ENCODE data around the gene IL4R. TPM values are rescaled to one million over a fixed set of nuclear protein-coding genes. Genes with fewer than 3 reads are reported as not detected.

IL4R gene
- total RNA-seq, 1 experiment from 2014 or later, result 32.6 TPM

GRCh38 chr16:27285676-27286196 lies 28.0 kb upstream of the IL4R start:
- no peak overlapping the region for H3K27ac Mint-ChIP-seq (ENCODE audit: unreplicated experiment)
- intact Hi-C loops (cut with micrococcal nuclease; ENCODE audit: unreplicated experiment), result no loop called here
- CTCF ChIA-PET, result no interaction called here
- peaks cover 15% of the 10 kb centered on the region for H3K4me1 Mint-ChIP-seq (ENCODE audit: low read depth, unreplicated experiment)
- H3K27me3 Mint-ChIP-seq (ENCODE audit: insufficient read depth, unreplicated experiment), result no peaks in the 10 kb centered on the region
- Histone ChIP-seq H3K9me3 (no peaks in the 10 kb centered on the region), H3K36me3 (ENCODE audit: control insufficient read depth, insufficient read depth, low read length) (no peaks in the 10 kb centered on the region), H3K4me1 (no peaks in the 10 kb centered on the region), H3K27me3 (replicated peaks; ENCODE audit: control insufficient read depth, insufficient read depth, low read length) (no peaks in the 10 kb centered on the region), H3K4me3 (ENCODE audit: low read depth, low read length) (no peak overlapping the region)
- BruUV-seq (replicated peaks), result no TSS peak
- H3K36me3 Mint-ChIP-seq (ENCODE audit: insufficient read depth, unreplicated experiment), result no peaks in the 10 kb centered on the region
- H3K9me3 Mint-ChIP-seq (ENCODE audit: unreplicated experiment), result no peaks in the 10 kb centered on the region
- H3K4me3 Mint-ChIP-seq (ENCODE audit: unreplicated experiment), result no peak overlapping the region
- TF ChIP-seq CTCF (IDR thresholded peaks at IDR 0.05; ENCODE audit: insufficient read depth in 1 of 2, low read depth in 1 of 2, low read length in 1 of 2, severe bottlenecking in 1 of 2, unreplicated experiment in 1 of 2), result no peak
- POLR2A ChIA-PET, result interaction anchor here (0.7 kb wide), 1 partner anchor 705 kb away, joined by 7 read pairs; no protein-coding TSS in a partner anchor
- no peak for DNase-seq

DNA sequence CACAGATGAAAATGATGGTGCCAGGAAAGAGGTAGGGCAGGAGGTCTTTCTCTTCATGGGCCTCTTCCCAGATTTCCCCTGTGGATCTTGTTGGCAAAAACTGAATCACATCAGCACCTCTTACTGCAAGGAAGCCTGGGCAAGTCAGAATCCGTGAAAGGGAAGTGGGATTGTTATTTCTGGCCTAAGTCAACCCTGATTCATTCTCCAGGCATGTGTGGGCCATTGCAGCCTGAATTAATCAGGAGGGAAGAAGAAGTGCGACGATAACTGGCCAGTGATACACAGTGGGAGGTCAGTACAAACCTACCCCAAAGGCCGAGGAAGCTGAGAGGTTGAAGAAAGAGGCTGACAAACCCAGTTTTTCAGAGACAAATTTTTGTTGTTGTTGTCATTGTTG lies 27.3 kb upstream of the IL4R start:
- no peaks in the 10 kb centered on the region for H3K27me3 ChIP-seq (replicated peaks; ENCODE audit: control insufficient read depth, insufficient read depth, low read length)
- H3K27me3 Mint-ChIP-seq (ENCODE audit: insufficient read depth, unreplicated experiment), result no peaks in the 10 kb centered on the region
- DNase-seq, result no peak
- H3K4me1 Mint-ChIP-seq (ENCODE audit: low read depth, unreplicated experiment), result peaks cover 10% of the 10 kb centered on the region
- no peak overlapping the region for H3K4me3 Mint-ChIP-seq (ENCODE audit: unreplicated experiment)
- intact Hi-C loops (cut with micrococcal nuclease; ENCODE audit: unreplicated experiment), result no loop called here
- CTCF ChIA-PET, result interaction anchor here (1.0 kb wide), 1 partner anchor 13 kb away, joined by 3 read pairs; no protein-coding TSS in a partner anchor
- no peaks in the 10 kb centered on the region for H3K4me1 ChIP-seq
- TF ChIP-seq CTCF (IDR thresholded peaks at IDR 0.05; ENCODE audit: insufficient read depth in 1 of 2, low read depth in 1 of 2, low read length in 1 of 2, severe bottlenecking in 1 of 2, unreplicated experiment in 1 of 2), result no peak
- H3K4me3 ChIP-seq (ENCODE audit: low read depth, low read length), result no peak overlapping the region
- H3K36me3 ChIP-seq (ENCODE audit: control insufficient read depth, insufficient read depth, low read length), result no peaks in the 10 kb centered on the region
- no peaks in the 10 kb centered on the region for H3K9me3 Mint-ChIP-seq (ENCODE audit: unreplicated experiment)
- POLR2A ChIA-PET, result no interaction called here
- no peaks in the 10 kb centered on the region for H3K36me3 Mint-ChIP-seq (ENCODE audit: insufficient read depth, unreplicated experiment)
- no peaks in the 10 kb centered on the region for H3K9me3 ChIP-seq
- H3K27ac Mint-ChIP-seq (ENCODE audit: unreplicated experiment), result no peak overlapping the region
- BruUV-seq (replicated peaks), result no TSS peak

DNA sequence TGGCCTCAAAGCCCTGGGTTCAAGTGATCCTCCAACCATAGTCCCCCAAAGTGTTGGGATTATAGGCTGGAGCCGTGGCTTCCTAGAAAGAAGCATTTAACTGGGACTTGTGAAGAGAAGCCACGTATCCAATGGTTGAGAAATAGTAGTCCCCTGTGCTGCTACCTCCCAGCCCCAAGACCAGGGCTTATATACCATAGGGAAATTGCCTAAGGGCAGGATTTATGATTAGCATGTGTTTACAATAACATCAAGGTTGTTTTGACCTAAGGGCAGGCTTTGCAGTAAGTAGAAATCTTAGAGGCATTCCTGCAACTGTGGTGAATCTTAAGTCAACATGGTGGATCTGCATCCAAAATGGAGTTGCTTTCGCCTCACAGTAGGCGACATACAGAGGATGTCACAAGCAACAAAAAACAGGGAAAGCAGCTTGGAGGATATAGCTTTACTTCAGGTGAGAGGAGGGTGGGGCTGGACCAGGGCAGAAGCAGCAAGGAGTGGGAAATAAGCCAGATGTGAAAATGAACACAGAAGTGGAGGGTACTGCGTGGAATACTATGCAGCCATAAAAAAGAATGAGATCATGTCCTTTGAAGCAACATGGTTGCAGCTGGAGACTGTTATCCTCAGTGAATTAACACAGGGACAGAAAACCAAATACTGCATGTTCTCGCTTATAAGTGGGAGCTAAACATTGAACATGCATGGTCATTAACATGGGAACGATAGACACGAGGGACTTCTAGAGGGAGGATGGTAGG lies 26.5 kb upstream of the IL4R start:
- Mint-ChIP-seq H3K4me1 (ENCODE audit: low read depth, unreplicated experiment) (peaks cover 6% of the 10 kb centered on the region), H3K27ac (ENCODE audit: unreplicated experiment) (no peak overlapping the region), H3K27me3 (ENCODE audit: insufficient read depth, unreplicated experiment) (no peaks in the 10 kb centered on the region), H3K36me3 (ENCODE audit: insufficient read depth, unreplicated experiment) (no peaks in the 10 kb centered on the region), H3K9me3 (ENCODE audit: unreplicated experiment) (no peaks in the 10 kb centered on the region), H3K4me3 (ENCODE audit: unreplicated experiment) (no peak overlapping the region)
- no peaks in the 10 kb centered on the region for H3K27me3 ChIP-seq (replicated peaks; ENCODE audit: control insufficient read depth, insufficient read depth, low read length)
- no peaks in the 10 kb centered on the region for H3K4me1 ChIP-seq
- no peaks in the 10 kb centered on the region for H3K9me3 ChIP-seq
- DNase-seq, result no peak
- H3K4me3 ChIP-seq (ENCODE audit: low read depth, low read length), result no peak overlapping the region
- TF ChIP-seq CTCF (IDR thresholded peaks at IDR 0.05; ENCODE audit: insufficient read depth in 1 of 2, low read depth in 1 of 2, low read length in 1 of 2, severe bottlenecking in 1 of 2, unreplicated experiment in 1 of 2), result no peak
- H3K36me3 ChIP-seq (ENCODE audit: control insufficient read depth, insufficient read depth, low read length), result no peaks in the 10 kb centered on the region
- ChIA-PET POLR2A (no interaction called here), CTCF (interaction anchor here (1.0 kb wide), 1 partner anchor 13 kb away, joined by 3 read pairs; no protein-coding TSS in a partner anchor)
- no TSS peak for BruUV-seq (replicated peaks)
- intact Hi-C loops (cut with micrococcal nuclease; ENCODE audit: unreplicated experiment), result no loop called here

Data from Caco-2 (cell line).